HepG2 (cell line): ENCODE measurements around the gene SOWAHB. TPM values are rescaled to one million over a fixed set of nuclear protein-coding genes. Genes with fewer than 3 reads are reported as not detected.

ENCODE experiments used
- ATAC-seq: fragments of 200-7000 bp; cut with Tn5 transposase; 3 replicates; pipeline ENCODE4 v1.9.1; 2020; ENCODE audit warnings: mild to moderate bottlenecking, moderate library complexity
- BruUV-seq: library from RNA; stranded (reverse); fragments of 400-500 nt; replicated peaks from 2 replicates; lab custom pipeline; 2021; lab: Mats Ljungman, UMichigan
- CTCF ChIA-PET: fragments of 300-600 bp; formaldehyde crosslinking; extraction: SDS; loops from one replicate; lab custom pipeline; 2021; ENCODE audit warnings: low total read pairs, inconsistent platforms, low intra/inter-chr PET ratio; lab: Yijun Ruan, JAX
- POLR2A ChIA-PET: fragments of 350-600 bp; sonication (Branson Sonifier 250); formaldehyde crosslinking; loops from one replicate; lab custom pipeline; 2020; ENCODE audit warnings: antibody characterized with exemption, inconsistent platforms; lab: Yijun Ruan, JAX
- DNase-seq: peaks from one replicate; pipeline ENCODE4 v3.0.0-alpha.2; 2015; ENCODE audit warnings: low spot score
- FAIRE-seq: peaks from 3 replicates; lab custom pipeline; 2011; peaks lifted over from hg19 to GRCh38; lab: Jason Lieb, UNC
- H2AFZ ChIP-seq: one replicate; pipeline ENCODE4 v1.6.1; 2011; ENCODE audit warnings: low read length, inconsistent platforms
- H3K27ac ChIP-seq: fragments of 300-600 bp; 3 replicates; pipeline ENCODE4 v1.8.0; 2011; ENCODE audit warnings: mixed run types, mild to moderate bottlenecking, mixed read lengths, low read length, inconsistent platforms; ENCODE audit not compliant: insufficient read depth; ENCODE audit errors: extremely low read length
- H3K27me3 ChIP-seq, 2 experiments: fragments of 200-600 bp in 1 of 2; 2 replicates in 1 of 2; 3 replicates in 1 of 2; pipeline versions ENCODE4 v1.6.0 to v1.8.0; 2011; ENCODE audit warnings: low read length in 2 of 2, mild to moderate bottlenecking in 2 of 2, moderate library complexity in 2 of 2, inconsistent platforms in 1 of 2; ENCODE audit not compliant: insufficient read depth in 2 of 2, control insufficient read depth in 1 of 2
- H3K36me3 ChIP-seq, 2 experiments: fragments of 200-600 bp in 1 of 2; replicated peaks in 1 of 2; 2 replicates in 1 of 2; 3 replicates in 1 of 2; pipeline versions ENCODE4 v1.5.1 to v1.8.0; 2011; ENCODE audit warnings: low read length in 2 of 2, inconsistent platforms in 1 of 2; ENCODE audit not compliant: insufficient read depth in 2 of 2, control insufficient read depth in 1 of 2
- H3K4me1 ChIP-seq: 2 replicates; pipeline ENCODE4 v1.5.1; 2012; ENCODE audit warnings: low read length, inconsistent platforms; ENCODE audit not compliant: insufficient read depth
- H3K4me2 ChIP-seq: 2 replicates; pipeline ENCODE4 v1.6.0; 2011; ENCODE audit warnings: low read depth, low read length, inconsistent platforms
- H3K4me3 ChIP-seq, 3 experiments: fragments of 200-600 bp in 1 of 3; sonication (generic), shearing (Covaris generic) in 1 of 3; replicated peaks in 1 of 3; 2 replicates each; pipeline ENCODE4 v1.5.1; 2011 to 2016; ENCODE audit warnings: low read length in 3 of 3, inconsistent platforms in 2 of 3, low read depth in 2 of 3, mild to moderate bottlenecking in 2 of 3, control low read depth in 1 of 3, mixed read lengths in 1 of 3; ENCODE audit not compliant: insufficient read depth in 1 of 3
- H3K79me2 ChIP-seq: one replicate; pipeline ENCODE4 v1.6.1; 2011; ENCODE audit warnings: low read length, inconsistent platforms; ENCODE audit not compliant: insufficient read depth
- H3K9ac ChIP-seq: 2 replicates; pipeline ENCODE4 v1.6.0; 2011; ENCODE audit warnings: mild to moderate bottlenecking, low read depth, low read length, inconsistent platforms; ENCODE audit not compliant: insufficient read depth
- H3K9me3 ChIP-seq: 2 replicates; pipeline ENCODE4 v1.5.1; 2012; ENCODE audit warnings: mild to moderate bottlenecking, low read length
- H4K20me1 ChIP-seq: 2 replicates; pipeline ENCODE4 v1.6.0; 2011; ENCODE audit warnings: inconsistent platforms, mild to moderate bottlenecking, low read length, moderate library complexity; ENCODE audit not compliant: insufficient read depth
- ATF7-NPFF ChIP-seq: sonication (generic); formaldehyde crosslinking; IDR thresholded peaks from 2 replicates; pipeline ENCODE4 v1.8.1; 2023; ENCODE audit warnings: mild to moderate bottlenecking, low read depth, missing genetic modification reagents, moderate library complexity
- BCL6 ChIP-seq: IDR thresholded peaks from 2 replicates; pipeline ENCODE4 v1.6.1; 2016; ENCODE audit warnings: missing genetic modification reagents, missing compliant biosample characterization
- NCOA2 ChIP-seq: sonication (generic); formaldehyde crosslinking; IDR thresholded peaks from 2 replicates; pipeline ENCODE4 v1.8.0; 2022; ENCODE audit warnings: inconsistent platforms
- PAF1 ChIP-seq: IDR thresholded peaks from 2 replicates; pipeline ENCODE4 v1.6.1; 2016; ENCODE audit warnings: missing genetic modification reagents, missing compliant biosample characterization
- SIX4 ChIP-seq: sonication (generic); formaldehyde crosslinking; IDR thresholded peaks from 2 replicates; pipeline ENCODE4 v1.4.0; 2020; ENCODE audit warnings: missing genetic modification reagents
- SOX6 ChIP-seq, 2 experiments: fragments of 450-650 bp in 1 of 2; sonication (generic) in 1 of 2; formaldehyde crosslinking in 1 of 2; IDR thresholded peaks; 2 replicates each; pipeline versions ENCODE4 v1.4.0 to v1.6.1; 2017 to 2020; ENCODE audit warnings: antibody characterized with exemption in 1 of 2, mild to moderate bottlenecking in 1 of 2, missing genetic modification reagents in 1 of 2
- YEATS2 ChIP-seq: sonication (generic); formaldehyde crosslinking; IDR thresholded peaks from 2 replicates; pipeline ENCODE4 v1.4.0; 2020; ENCODE audit warnings: missing genetic modification reagents, borderline replicate concordance
- ZMYM2 ChIP-seq: sonication (generic); formaldehyde crosslinking; IDR thresholded peaks from 2 replicates; pipeline ENCODE4 v1.8.0; 2022; ENCODE audit warnings: mild to moderate bottlenecking, missing genetic modification reagents
- ZNF430 ChIP-seq: sonication (generic); formaldehyde crosslinking; IDR thresholded peaks from 2 replicates; pipeline ENCODE4 v1.9.0; 2021; ENCODE audit warnings: mild to moderate bottlenecking, missing genetic modification reagents
- ZNF883 ChIP-seq: sonication (generic); formaldehyde crosslinking; IDR thresholded peaks from 2 replicates; pipeline ENCODE4 v1.5.1; 2020; ENCODE audit warnings: mild to moderate bottlenecking, missing genetic modification reagents; ENCODE audit errors: not compliant biosample characterization
- WGBS: methylation state at CpG from one replicate; pipeline ENCODE4 v1.1.6; 2017; ENCODE audit warnings: low lambda C conversion rate; 5-methylcytosine and 5-hydroxymethylcytosine counted together
- in situ Hi-C: cut with HindIII; loops from 2 replicates; pipeline ENCODE4 v1.10.0; 2017; ENCODE audit warnings: low pct_unique_long_range_greater_than_20kb; ENCODE audit not compliant: extremely low pct_ligation_motif_present
- intact Hi-C: fragments of 100-400 bp; cut with micrococcal nuclease; formaldehyde crosslinking; loops from one replicate; pipeline ENCODE4 v1.10.0; 2022; ENCODE audit not compliant: unreplicated experiment
- polyA plus RNA-seq, 8 experiments: library from polyadenylated mRNA; depleted of rRNA in 3 of 8; stranded (reverse) in 7 of 8; unstranded in 1 of 8; fragments of >200 nt; fragmentation: Illumina TruSeq in 4 of 8; extraction: Trizol in 4 of 8; gene quantifications; 2 replicates each; pipeline versions ENCODE4 v1.2.1 to v1.2.3, GENCODE V29; 2011 to 2016; ENCODE audit warnings: low read depth in 4 of 8, missing spikeins in 1 of 8, mixed read lengths in 1 of 8; ENCODE audit not compliant: insufficient read depth in 1 of 8
- total RNA-seq, 5 experiments: library from RNA; depleted of rRNA; stranded (reverse); fragments of >200 nt; fragmentation: Illumina TruSeq; extraction: Trizol; gene quantifications; 2 replicates each; pipeline ENCODE4 v1.2.3, GENCODE V29; 2016; ENCODE audit warnings: low read depth in 1 of 5
- TF ChIP-seq, protein P1 (sequence below): sonication (generic); formaldehyde crosslinking; conservative IDR thresholded peaks from 2 replicates; pipeline ENCODE4 v1.4.0; 2020; ENCODE audit warnings: mild to moderate bottlenecking, missing genetic modification reagents, moderate library complexity
- TF ChIP-seq, protein P2 (sequence below): sonication (generic); formaldehyde crosslinking; IDR thresholded peaks from 2 replicates; pipeline ENCODE4 v1.8.0; 2022; ENCODE audit warnings: mild to moderate bottlenecking, missing genetic modification reagents; ENCODE audit not compliant: insufficient replicate concordance
- TF ChIP-seq, protein P3 (sequence below): sonication (generic); formaldehyde crosslinking; IDR thresholded peaks from 2 replicates; pipeline ENCODE4 v1.4.0; 2020; ENCODE audit warnings: mild to moderate bottlenecking, missing genetic modification reagents, borderline replicate concordance

The SOWAHB gene
- total and polyA plus RNA-seq, 2 of the 13 experiments (the other 11 are each of a cell fraction or from before 2014, with no cell fraction given), result 0.12 to 0.51 TPM

DNA sequence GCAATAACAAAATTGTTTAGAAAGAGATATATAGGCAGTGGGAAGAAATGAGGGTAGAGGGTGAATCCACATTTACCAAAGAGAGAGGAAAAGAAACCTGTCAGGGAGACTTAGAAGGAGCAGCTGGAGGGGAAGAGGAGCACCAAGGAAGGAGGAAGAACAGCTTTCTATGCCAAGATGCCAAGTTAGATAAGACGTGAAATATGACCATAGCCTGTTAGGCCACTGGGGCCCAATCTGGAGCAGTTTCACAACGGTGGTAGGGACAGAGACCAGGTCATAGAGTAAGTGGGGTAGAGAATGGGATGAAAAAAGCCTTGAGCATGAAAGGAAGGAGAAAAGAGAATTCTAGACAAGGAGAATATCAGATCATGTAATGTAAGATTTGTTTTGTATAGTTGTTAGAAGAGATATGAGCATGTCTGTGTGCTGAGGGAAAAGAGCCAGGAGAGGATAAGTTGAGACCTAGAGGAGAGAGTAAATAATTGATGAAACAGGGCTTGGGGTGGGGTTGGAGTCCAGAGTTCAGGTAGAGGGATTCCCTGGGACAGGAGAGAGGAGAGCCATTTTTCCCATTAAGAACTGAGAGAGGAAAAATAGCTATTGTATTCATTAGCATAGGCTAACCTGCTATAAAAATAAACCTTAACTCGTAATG, 4.4 kb upstream of the SOWAHB start (continued):
- no peak for TF ChIP-seq SOX6 (IDR thresholded peaks at IDR 0.05)
- TF ChIP-seq SOX6 (CRISPR knock-in tag; IDR thresholded peaks at IDR 0.05), result peak; percentile 37; the same call in 1 of the 2 replicates
- TF ChIP-seq, protein P1, sequence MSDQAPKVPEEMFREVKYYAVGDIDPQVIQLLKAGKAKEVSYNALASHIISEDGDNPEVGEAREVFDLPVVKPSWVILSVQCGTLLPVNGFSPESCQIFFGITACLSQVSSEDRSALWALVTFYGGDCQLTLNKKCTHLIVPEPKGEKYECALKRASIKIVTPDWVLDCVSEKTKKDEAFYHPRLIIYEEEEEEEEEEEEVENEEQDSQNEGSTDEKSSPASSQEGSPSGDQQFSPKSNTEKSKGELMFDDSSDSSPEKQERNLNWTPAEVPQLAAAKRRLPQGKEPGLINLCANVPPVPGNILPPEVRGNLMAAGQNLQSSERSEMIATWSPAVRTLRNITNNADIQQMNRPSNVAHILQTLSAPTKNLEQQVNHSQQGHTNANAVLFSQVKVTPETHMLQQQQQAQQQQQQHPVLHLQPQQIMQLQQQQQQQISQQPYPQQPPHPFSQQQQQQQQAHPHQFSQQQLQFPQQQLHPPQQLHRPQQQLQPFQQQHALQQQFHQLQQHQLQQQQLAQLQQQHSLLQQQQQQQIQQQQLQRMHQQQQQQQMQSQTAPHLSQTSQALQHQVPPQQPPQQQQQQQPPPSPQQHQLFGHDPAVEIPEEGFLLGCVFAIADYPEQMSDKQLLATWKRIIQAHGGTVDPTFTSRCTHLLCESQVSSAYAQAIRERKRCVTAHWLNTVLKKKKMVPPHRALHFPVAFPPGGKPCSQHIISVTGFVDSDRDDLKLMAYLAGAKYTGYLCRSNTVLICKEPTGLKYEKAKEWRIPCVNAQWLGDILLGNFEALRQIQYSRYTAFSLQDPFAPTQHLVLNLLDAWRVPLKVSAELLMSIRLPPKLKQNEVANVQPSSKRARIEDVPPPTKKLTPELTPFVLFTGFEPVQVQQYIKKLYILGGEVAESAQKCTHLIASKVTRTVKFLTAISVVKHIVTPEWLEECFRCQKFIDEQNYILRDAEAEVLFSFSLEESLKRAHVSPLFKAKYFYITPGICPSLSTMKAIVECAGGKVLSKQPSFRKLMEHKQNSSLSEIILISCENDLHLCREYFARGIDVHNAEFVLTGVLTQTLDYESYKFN, result peak; percentile 43; the same call in 1 of the 2 replicates
- TF ChIP-seq SIX4 (CRISPR knock-in tag), result peak; percentile 53; the same call in 1 of the 2 replicates
- peak; percentile 64; the same call in 1 of the 2 replicates for TF ChIP-seq ZMYM2 (CRISPR knock-in tag)

DNA sequence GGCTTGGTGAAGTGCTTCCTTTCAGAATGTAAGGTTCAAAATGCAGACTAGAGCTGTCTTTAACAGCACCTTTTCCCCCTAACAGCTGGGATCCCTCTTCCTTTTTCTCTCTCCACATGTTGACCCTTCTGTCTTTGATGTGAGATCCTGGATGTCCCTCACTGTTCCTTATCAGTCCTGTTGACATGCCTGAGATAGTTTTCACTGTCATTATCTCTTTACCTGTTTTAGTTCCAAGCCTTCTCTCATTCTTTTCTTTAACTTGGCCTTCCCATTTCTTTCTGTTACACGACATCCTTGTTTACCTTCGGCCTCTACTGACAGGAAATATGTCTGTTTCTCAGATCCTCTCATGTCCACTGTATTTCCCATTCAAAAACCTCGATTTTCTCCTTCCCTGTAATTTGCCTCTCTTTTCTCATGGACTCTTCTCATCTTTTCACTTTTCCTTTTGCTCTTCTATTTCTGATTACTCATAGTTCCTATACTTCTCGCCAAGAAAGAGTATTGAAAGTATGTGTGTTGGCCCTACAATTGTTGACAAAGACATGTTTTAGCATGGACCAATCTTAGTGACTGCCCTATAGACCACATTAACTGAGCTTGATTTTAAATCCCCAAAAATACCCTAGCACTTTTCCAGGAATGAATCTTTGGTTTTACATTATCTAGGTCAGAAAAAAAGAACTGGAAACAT, 1.2 kb upstream of the SOWAHB start:
- intact Hi-C loops, result loop anchor here (1.0 to 5.0 kb wide), 5 partner anchors 47 to 143 kb away; partner anchors contain the start of gene SEPTIN11
- BruUV-seq, result TSS peak; percentile 65
- ATAC-seq, result no peak
- H3K36me3 ChIP-seq, result no peaks in the 10 kb centered on the region
- H3K9me3 ChIP-seq, result peaks cover 7% of the 10 kb centered on the region
- peak; percentile 72 for DNase-seq
- no peaks in the 10 kb centered on the region for H3K79me2 ChIP-seq
- H2AFZ ChIP-seq, result no peak overlapping the region
- 7% methylated on average over 4 of the region's 4 CpGs for WGBS
- H3K4me2 ChIP-seq, result peak overlapping the region; percentile 91
- no peak overlapping the region for H3K27ac ChIP-seq
- CTCF ChIA-PET, result no interaction called here
- no peak overlapping the region for H3K9ac ChIP-seq
- peaks cover 58% of the 10 kb centered on the region for H3K4me1 ChIP-seq
- POLR2A ChIA-PET, result interaction anchor here (1.1 to 2.6 kb wide), 2 partner anchors 50 kb away, joined by 3 to 15 read pairs; partner anchors contain the start of gene SEPTIN11
- in situ Hi-C loops, result no loop called here
- peak; percentile 39 for FAIRE-seq
- H3K4me3 ChIP-seq, result peak overlapping the region in 2 of 3 experiments; percentile 51 to 64; a peak in 4 of 6 replicates
- peaks cover 1 to 29% of the 10 kb centered on the region in 2 experiments; a peak in 4 of 5 replicates for H3K27me3 ChIP-seq
- H4K20me1 ChIP-seq, result no peaks in the 10 kb centered on the region
- TF ChIP-seq, protein P2, sequence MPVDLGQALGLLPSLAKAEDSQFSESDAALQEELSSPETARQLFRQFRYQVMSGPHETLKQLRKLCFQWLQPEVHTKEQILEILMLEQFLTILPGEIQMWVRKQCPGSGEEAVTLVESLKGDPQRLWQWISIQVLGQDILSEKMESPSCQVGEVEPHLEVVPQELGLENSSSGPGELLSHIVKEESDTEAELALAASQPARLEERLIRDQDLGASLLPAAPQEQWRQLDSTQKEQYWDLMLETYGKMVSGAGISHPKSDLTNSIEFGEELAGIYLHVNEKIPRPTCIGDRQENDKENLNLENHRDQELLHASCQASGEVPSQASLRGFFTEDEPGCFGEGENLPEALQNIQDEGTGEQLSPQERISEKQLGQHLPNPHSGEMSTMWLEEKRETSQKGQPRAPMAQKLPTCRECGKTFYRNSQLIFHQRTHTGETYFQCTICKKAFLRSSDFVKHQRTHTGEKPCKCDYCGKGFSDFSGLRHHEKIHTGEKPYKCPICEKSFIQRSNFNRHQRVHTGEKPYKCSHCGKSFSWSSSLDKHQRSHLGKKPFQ (CRISPR knock-in tag), result no peak
- TF ChIP-seq NCOA2 (CRISPR knock-in tag) (peak; percentile 80), SOX6 (IDR thresholded peaks at IDR 0.05) (no peak), SOX6 (CRISPR knock-in tag; IDR thresholded peaks at IDR 0.05) (peak; percentile 40; the same call in 1 of the 2 replicates), ATF7-NPFF (no peak), YEATS2 (no peak), ZNF430 (CRISPR knock-in tag) (no peak), ZNF883 (CRISPR knock-in tag) (no peak), PAF1 (CRISPR knock-in tag) (no peak), BCL6 (peak; percentile 79)
- TF ChIP-seq, protein P3, sequence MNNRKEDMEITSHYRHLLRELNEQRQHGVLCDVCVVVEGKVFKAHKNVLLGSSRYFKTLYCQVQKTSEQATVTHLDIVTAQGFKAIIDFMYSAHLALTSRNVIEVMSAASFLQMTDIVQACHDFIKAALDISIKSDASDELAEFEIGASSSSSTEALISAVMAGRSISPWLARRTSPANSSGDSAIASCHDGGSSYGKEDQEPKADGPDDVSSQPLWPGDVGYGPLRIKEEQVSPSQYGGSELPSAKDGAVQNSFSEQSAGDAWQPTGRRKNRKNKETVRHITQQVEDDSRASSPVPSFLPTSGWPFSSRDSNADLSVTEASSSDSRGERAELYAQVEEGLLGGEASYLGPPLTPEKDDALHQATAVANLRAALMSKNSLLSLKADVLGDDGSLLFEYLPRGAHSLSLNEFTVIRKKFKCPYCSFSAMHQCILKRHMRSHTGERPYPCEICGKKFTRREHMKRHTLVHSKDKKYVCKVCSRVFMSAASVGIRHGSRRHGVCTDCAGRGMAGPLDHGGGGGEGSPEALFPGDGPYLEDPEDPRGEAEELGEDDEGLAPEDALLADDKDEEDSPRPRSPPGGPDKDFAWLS (CRISPR knock-in tag), result no peak
